Measurements from ENCODE around the gene BDH1.

DNA sequence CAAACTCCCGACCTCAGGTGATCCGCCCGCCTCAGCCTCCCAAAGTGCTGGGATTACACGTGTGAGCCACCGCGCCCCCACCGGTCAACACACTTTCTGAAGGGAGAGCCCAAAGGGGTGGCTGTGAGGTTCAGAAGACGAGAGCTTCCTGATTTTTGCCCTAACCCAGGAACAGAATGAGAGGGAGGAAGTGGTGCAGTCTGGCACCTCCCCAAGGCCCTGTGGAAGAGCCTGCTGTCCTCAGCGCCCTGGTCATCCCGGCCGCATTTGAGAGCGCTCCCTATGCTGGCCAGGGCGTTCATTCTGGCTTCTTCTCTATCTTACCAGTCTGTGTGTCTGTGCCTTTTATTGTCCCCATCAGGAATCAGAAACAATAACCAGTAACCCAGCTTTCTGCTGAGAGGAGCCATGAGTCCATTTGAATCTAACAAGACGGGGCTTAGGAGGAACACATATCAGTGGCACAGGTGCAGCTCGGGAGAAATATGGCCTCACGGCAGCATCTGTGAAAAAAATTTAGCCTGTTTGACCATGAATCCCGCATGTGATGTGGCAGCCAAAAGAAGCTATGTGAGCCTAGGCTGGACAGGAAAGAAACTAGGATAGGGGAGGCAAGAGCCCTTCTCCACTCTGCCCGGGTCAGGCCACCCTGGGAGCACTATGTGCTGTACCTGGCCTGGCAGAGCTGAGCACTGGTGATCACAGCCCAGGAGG, 12.9 kb downstream of the BDH1 start:
- TF ChIP-seq, protein P1, sequence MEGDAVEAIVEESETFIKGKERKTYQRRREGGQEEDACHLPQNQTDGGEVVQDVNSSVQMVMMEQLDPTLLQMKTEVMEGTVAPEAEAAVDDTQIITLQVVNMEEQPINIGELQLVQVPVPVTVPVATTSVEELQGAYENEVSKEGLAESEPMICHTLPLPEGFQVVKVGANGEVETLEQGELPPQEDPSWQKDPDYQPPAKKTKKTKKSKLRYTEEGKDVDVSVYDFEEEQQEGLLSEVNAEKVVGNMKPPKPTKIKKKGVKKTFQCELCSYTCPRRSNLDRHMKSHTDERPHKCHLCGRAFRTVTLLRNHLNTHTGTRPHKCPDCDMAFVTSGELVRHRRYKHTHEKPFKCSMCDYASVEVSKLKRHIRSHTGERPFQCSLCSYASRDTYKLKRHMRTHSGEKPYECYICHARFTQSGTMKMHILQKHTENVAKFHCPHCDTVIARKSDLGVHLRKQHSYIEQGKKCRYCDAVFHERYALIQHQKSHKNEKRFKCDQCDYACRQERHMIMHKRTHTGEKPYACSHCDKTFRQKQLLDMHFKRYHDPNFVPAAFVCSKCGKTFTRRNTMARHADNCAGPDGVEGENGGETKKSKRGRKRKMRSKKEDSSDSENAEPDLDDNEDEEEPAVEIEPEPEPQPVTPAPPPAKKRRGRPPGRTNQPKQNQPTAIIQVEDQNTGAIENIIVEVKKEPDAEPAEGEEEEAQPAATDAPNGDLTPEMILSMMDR (IDR thresholded peaks at IDR 0.05): no peak
- no peak for TF ChIP-seq EP300 (IDR thresholded peaks at IDR 0.05)
- no peak for TF ChIP-seq POLR2A (IDR thresholded peaks at IDR 0.05)

Data from upper lobe of left lung (tissue), 4 donors.